GM18861 (cell line): Measurements from ENCODE around the gene PRKX.
"Not testable (repeated sequence)": the region's sequence is repeated elsewhere in the genome, so short reads cannot be mapped to it uniquely, and the experiment has no call there.

Source experiments
- ATAC-seq: cut with Tn5 transposase; IDR thresholded peaks from one replicate; pipeline ENCODE4 v1.9.1; 2021; ENCODE audit not compliant: unreplicated experiment

Gene PRKX

DNA sequence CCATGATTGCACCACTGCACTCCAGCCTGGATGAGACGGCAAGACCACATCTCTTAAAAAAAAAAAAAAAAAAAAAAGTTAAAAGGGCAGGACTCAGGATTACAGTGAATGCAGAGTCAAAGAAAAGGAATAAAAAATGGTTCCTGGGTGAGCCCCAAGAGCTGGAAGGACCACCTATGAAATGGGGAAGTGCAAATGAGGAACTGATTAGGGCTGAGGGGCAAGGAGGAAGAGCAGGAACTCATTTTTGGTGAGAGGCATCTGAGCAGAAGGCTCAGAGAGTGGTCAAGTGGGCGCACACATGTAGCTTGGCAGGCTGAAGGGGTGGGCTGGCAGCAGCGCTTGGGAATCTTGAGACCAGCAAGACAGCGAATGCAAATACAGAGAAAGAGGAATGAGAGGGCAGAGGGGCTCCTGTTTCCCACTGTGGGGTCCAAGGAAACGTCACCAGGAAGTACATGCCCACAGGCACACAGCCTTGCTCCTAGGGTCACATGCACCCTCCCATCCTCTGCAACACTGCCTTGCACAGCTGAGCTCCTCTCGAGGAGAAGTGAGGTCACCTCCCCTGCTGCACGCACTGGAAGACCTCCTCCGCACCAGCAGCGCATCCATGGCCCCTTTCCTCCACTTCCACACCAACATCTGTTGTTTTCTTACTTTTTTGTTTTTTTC lies 49.7 kb downstream of the PRKX start:
- peak; percentile 67 for ATAC-seq

DNA sequence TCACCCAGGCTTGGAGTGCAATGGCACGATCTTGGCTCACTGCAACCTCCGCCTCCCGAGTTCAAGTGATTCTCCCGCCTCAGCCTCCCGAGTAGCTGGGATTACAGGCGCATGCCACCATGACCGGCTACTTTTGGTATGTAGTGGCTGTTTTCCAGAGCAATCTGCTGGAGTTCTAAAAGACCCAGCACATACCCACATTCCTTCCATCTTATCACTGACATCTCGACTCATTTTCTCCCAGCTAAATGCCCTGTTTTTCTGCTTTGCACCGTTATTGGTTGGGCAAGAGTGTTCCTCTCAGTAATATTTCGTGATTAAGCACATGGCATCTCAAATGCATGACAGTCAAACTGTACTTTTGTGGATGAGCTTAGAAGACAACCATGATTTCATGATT lies 53.7 kb downstream of the PRKX start:
- no peak for ATAC-seq

DNA sequence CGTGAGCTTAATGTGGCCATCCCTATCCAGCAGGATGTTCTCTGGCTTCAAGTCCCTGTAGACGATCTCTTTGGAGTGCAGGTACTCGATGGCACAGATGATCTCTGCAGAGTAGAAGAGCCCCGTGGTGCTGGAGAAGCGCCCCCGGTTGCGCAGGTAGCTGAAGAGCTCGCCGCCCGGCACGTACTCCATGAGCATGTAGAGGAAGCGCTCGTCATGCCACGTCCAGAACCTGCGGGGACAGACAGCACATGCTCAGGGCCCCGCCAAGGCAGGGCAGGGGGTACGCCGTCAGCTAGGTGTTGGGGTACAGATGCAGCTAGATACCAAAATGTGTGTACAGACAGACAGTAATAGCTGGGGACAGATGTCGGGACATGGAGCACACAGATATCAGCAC lies 58.3 kb downstream of the PRKX start:
- ATAC-seq = no peak

DNA sequence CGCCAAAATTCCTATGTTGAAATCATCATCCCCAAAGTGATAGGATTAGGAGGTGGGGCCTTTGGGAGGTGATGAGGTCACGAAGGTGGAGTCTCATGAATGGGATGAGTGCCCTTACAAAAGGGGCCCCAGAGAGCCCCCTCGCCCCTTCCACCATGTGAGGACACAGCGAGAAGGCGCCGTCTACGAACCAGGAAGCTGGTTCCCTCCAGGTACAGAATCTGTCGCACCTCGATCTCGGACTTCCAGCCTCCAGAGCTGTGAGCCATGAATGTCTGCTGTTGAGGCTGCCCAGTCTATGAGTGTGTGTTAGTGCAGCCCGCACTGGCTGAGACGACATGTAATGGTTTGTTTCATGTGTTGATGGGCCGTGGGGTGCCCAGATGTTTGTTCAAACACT lies 60.3 kb downstream of the PRKX start:
- ATAC-seq = no peak

DNA sequence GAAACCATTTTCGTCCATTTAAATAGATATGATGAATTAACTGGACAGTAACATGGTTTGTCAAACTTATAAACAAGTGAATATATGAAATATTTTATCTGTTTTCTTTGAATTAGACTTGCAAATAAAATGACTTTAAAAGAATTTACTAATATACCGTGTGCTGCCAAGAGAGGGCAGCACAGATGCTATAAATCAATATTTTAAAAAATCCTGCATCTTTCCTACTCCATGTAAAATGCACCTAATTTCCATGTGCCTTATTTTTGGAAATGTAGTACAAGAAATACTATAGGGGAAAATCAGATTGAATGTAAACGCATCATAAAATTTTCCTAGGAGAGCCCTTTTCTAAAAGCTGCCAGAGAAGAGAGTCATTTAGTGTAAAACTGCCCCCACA lies 62.2 kb downstream of the PRKX start:
- no peak for ATAC-seq

DNA sequence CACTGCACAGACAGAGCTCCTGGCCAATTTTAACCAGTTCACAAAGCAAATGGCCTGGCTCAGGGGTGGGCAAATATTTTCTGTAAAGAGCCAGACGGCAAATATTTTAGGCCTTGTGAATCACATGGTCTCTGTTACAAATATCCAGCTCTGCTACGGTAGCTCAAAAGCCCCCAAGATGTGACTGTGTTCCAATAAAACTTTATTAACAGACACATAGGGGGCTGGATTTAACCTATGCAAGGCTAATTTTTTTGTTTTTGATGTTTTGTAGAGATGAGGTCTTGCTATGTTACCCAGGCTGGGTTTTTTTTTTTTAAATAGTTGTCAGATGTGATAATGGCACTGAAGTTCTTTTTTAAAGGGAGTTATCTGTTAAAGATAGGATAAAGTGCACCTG lies 65.4 kb downstream of the PRKX start:
- ATAC-seq = no peak

DNA sequence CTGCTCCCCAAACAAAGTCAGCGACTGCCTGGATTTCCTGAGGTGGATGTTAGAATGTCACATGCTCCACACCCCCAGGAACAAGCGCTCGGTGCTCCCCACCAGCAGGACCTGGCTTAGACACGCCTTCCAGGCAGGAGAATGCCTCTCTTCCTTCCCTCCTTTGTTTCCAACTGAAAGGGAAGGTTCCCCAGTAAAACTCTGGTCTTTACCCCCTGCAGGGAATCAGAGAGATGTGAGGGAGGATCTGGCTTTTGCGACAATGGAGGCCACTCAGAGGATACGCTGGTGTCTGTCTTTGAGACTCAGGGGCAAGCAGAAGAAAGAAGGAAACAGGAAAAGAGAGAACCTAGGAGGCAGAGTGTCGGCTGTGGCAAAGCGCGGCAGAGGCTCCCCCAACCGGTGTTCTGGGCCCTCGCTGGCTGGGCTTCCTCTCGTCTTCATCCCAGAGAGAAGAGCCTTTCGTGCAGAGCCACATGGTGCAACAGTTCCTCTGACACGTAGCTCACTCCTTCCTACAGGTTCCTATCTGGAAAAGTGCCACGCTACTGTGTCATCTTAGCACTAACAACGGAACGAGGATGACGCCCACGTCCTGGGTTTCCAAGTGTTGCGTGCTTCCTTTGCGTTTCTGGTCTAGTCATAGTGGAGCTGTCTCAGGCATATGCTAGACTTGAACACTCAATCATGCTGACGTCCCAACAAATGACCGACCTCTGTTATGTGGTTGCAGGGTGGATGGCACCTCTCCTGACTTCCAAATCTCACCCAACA lies 73.4 kb downstream of the PRKX start:
- not testable (repeated sequence) for ATAC-seq

DNA sequence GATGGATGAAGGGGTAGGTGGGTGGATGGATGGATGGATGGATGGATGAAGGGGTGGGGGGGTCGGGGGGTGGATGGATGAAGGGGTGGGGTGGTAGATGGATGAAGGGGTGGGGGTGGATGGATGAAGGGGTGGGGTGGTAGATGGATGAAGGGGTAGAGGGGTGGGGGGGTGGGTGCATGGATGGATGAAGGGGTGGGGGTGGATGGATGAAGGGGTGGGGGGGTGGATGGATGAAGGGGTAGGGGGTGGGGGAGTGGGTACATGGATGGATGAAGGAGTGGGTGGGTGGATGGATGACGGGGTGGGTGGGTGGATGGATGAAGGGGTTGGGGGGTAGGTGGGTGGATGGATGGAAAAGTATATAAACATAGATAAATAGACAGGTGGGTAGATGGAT lies 74.2 kb downstream of the PRKX start:
- ATAC-seq = no peak

DNA sequence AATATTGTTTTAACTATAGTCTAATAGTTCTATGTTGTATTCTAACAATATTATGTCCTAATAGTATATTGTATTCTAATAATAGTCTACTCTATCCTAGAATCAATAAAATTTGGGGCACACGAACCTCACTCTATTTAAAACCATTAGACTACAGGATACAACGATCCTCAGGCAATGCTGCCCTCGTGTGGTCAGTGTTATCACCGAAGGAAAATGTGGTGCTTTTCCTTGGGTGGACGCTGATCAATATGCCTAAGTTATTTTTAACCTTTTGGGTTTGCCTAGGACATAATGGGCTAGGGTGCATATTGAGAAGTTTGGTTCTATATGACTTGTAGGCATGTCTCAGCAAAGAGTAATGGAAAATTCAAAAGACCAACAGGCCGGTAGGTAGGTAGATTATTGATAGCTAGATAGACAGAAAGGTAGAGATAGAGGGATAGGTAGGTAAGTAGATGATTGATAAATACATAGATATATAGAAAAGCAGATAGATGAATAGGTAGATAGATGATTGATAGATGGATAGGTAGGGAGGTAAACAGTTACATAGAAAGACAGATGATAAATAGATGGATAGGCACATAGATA lies 75.1 kb downstream of the PRKX start:
- ATAC-seq = peak; percentile 90

DNA sequence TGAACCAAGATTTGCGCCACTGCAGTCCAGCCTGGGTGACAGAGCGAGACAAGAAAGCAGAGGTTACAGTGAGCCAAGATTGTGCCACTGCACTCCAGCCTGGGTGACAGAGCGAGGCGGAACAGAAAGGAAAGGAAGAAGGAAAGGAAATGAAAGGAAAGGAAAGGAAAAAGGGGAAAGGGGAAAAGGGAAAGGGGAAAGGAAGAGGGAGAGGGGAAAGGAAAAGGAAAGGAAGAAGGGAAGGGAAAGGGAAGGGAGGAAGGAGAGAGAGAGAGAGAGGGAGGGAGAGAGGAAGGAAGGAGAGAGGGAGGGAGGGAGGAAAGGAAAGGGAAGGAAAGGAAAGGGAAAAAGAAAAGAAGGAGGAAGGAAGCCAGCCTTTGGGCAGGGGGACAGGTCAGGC lies 76.6 kb downstream of the PRKX start:
- no peak for ATAC-seq

DNA sequence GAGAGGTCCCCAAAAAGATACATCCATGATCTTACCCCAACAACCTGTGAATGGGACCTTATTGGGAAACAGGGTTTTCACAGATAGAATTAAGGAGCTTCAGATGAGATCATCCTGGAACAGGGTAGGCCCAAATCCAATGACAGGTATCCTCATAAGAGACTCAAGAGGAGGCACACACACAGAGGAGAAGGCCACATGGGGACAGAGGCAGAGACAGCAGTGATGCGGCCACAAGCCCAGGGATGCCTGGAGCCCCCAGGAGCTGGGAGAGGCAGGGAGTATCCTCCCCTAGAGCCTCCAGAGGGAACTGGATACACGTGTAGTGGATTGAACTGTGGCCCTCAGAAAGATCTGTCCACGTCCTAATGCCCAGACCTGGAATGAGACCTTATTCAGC lies 82.3 kb downstream of the PRKX start:
- ATAC-seq = no peak

DNA sequence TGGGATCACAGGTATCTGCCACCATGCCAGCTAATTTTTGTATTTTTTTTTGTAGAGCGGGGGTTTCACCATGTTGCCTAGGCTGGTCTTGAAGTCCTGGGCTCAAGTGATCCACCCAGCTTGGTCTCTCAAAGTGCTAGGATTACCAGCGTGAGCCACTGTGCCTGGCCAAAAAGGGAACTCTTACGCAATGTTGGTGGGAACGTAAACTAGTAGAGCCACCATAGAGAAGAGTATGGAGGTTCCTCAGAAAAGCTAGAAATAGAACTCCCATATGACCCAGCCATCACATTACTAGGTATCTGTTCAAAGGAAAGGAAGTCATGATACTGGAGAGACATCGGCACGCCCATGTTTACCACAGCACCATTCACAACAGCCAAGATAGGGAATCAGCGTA lies 85.9 kb downstream of the PRKX start:
- no peak for ATAC-seq

DNA sequence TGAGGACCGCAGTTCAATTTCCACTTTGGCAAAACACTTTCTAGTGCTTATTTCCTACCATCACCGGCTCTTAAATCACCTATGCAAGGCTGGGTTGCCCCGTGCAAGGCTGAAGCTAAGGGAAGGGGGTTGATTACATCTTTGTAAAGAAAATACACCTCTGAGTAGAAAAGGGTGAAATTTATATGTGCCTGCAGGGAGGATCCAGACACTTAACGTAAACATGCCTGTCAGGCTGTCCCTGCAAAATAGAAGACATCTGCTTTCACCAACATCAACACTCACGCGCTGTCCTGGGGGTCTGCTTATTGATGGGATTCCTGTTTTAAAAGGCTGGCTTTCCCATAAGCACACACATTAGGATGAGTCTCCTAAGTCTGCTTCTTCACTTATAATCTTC lies 92.0 kb downstream of the PRKX start:
- ATAC-seq = no peak

DNA sequence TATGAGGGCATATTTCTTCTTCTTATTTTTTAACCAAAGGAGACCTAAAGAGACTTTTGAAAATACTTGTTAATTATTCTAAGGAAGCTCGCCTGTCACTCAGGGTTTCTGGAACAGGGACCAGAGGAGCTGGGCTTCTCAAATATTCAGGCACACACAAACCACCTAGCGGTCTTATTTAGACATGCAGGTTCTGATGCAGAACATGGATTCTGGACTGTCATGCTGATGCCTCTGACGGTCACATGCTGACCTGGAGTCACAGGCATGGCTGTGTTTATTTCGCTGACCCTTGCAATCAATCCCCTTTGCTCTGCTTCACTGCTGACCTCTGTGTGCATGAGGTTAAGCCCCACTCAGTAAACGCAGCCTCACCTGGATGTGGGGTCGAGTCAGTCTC lies 101.7 kb downstream of the PRKX start:
- not testable (repeated sequence) for ATAC-seq

DNA sequence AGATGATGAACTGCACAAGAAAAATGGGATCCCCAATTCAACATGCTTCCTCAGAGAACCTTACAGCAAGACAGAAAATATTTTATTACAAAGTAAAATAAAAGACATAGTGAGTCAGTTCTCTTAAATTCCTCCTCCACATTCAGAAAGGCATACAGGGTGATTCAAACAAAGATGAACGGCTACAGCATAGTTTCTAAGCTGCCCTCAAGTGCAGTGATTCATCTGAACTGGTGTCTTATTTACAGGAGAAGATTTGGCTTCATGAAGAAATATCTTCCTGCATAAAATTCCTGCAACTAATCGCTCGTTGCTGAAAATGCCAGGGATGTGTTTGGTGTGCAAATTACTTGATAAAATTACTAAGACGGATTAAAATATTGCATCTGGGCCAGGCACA lies 103.6 kb downstream of the PRKX start:
- ATAC-seq = no peak

DNA sequence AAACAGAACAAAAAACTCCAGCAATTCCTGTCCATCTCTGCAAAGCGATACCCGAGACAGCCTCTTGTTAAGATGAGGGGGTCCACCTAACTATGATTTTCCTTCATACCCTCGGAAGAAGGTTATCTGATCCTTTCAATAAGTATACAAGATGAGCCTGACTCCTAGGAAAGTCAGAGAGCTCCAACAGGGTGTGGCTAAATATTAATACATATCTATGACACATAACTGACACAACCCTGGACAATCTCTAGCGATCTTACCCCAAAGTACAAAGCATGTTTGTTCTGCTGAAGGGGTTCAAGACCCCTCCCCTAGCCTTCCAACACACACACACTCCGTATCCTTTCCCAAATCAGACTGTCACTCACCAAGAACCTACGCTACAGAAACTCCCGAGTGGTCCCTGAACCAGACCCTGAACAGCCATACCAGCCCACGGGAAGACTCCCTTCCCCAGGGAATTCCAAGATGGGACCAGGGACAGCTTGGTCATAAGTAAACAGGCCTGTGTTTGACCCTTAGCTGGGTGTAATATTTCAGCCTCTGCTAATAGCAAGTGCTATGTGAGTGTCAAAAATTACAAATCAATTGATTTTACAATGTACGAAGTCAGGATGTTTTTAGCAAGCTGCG lies 110.3 kb downstream of the PRKX start:
- no peak for ATAC-seq

DNA sequence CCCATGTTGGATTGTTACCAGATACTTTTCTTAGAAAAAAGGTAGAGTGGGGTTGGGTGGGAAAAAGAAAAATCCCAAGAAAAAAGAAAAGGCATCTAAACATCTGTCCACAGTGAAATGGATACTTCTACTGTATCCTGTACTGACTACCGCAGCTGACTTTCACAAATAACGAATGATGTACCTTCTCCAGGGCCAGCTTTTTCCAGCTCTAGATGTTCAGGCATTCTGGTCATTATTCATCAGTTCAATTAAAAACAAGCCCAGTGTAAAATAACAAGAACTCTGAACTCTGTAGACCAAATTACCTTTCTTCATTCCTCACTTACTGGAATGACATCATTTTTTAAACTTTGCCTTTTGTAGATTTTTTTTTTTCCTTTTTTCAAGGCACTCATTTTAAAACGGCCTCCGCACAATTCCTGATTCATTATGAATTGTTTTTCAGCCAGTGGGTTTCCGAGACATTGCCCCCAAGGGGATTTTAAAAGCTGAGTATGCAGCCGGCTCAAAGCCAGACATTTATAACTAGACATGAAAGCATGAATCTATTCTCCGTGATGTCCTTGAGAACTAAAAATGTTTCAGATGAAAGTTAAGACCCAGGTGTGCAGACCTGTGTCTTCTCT lies 113.5 kb downstream of the PRKX start:
- no peak for ATAC-seq

DNA sequence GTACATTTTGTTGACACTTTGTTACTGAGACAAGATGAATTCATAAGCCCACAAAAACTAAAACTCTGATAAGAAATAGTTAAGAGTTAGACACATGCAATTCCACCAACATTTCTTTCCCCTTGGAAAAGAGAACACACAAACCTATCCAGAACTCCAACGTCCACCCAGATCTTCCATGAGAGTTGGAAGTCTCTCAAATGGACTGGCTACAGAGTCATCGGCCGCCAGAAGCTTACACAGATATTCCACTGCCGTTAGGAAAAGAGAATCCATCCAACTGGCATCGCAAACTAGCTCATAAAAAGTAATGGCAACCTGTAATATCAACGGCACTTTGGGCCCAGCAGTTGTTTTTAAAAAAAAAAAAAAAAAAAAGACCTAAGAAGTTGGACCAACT lies 114.7 kb downstream of the PRKX start:
- ATAC-seq = no peak

DNA sequence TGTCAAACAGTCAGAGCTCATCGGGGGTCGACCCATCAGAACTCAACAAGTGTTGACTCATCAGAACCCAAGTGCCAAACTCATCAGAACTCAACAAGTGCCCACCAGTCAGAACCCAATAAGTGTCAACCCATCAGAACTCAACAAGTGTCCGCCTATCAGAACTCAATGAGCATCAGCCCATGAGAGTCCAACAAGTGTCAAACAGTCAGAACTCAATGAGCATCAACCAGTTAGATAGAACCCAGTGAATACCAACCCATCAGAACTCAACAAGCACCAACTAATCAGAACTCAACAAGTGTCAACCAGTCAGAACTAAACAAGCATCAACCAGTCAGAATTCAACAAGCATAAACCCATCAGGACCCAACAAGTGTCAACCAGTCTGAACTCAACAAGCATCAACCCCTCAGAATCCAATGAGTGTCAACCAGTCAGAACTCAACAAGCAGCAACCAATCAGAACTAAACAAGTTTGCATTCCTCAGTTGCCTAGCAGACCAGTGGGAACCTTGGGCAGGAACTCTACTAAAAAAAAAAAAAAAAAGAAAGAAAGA lies 115.3 kb downstream of the PRKX start:
- ATAC-seq = no peak

DNA sequence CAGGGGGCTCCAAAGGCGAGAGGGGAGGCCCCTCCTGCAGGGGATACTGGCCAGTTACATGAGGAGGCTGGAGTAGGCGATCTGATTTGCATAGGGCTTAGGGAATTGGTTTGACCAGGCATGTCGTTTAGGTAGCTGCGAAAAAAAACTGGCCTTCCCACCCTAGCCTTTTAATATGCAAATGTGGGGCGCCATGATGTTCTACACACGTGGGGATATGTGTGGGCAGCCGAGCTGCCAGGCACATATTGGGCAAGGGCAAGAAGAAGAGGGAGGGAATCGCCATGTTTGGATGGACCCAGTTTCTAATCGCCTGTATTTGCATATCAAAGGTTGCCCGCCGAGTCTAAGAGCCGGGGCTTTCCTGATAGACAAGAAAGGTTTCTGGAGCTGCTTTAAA lies 121.3 kb downstream of the PRKX start:
- ATAC-seq = no peak

DNA sequence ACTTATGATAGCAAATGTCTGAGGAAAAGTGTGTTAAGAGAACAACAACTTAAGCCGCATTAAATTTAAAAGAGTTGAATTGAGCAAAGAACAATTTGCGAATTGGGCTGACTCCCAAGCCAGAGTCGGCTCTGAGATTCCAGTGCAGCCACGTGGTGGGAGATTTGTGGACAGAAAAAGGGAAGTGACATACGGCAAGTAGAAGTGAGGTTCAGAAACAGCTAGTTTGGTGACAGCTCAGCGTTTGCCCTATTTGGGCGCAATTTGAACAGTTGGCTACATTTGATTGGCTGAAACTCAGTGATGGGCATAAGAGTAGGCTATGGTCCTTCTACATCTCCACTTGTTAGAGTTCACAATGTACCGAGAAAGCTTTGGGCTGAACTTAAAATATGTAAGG lies 124.0 kb downstream of the PRKX start:
- ATAC-seq = no peak
